H1 (cell line): ENCODE results near the gene TIMM22. TPM values are rescaled to one million over a fixed set of nuclear protein-coding genes. Genes with fewer than 3 reads are reported as not detected.

ENCODE experiments used
- CTCF ChIA-PET: fragments of 300-600 bp; sonication (Branson Sonifier 250); formaldehyde crosslinking; loops from one replicate; lab custom pipeline; 2021; ENCODE audit not compliant: partially characterized antibody; lab: Charles Lee
- POLR2A ChIA-PET: fragments of 300-600 bp; sonication (Branson Sonifier 250); formaldehyde crosslinking; loops from one replicate; lab custom pipeline; 2021; ENCODE audit warnings: inconsistent platforms; ENCODE audit not compliant: partially characterized antibody; lab: Charles Lee
- DNase-seq, 2 experiments: peaks; one replicate each; pipeline versions ENCODE4 v3.0.0 to v3.0.0-alpha.2; 2010 to 2022; ENCODE audit warnings: low spot score in 2 of 2, low read depth in 1 of 2, mixed read lengths in 1 of 2
- FAIRE-seq: peaks from 2 replicates; lab custom pipeline; 2011; peaks lifted over from hg19 to GRCh38; lab: Jason Lieb, UNC
- H2AFZ ChIP-seq: 2 replicates; pipeline ENCODE4 v1.8.1; 2012; ENCODE audit warnings: low read length, inconsistent platforms
- H2AK5ac ChIP-seq: 2 replicates; pipeline ENCODE4 v1.6.1; 2013; ENCODE audit warnings: low read depth, low read length
- H2BK120ac ChIP-seq: replicated peaks from 2 replicates; pipeline ENCODE3; 2013; ENCODE audit warnings: low read depth, low read length, inconsistent platforms
- H2BK12ac ChIP-seq: 2 replicates; pipeline ENCODE4 v1.6.1; 2013; ENCODE audit warnings: low read depth, low read length
- H2BK15ac ChIP-seq: 2 replicates; pipeline ENCODE4 v1.6.1; 2013; ENCODE audit warnings: low read length
- H2BK20ac ChIP-seq: 2 replicates; pipeline ENCODE4 v1.6.1; 2013; ENCODE audit warnings: low read length
- H2BK5ac ChIP-seq: 2 replicates; pipeline ENCODE4 v1.6.1; 2013; ENCODE audit warnings: low read depth, low read length
- H3K14ac ChIP-seq: 2 replicates; pipeline ENCODE4 v1.6.1; 2013; ENCODE audit warnings: inconsistent platforms; ENCODE audit not compliant: insufficient read length
- H3K18ac ChIP-seq: 2 replicates; pipeline ENCODE4 v1.6.1; 2013; ENCODE audit warnings: low read length; ENCODE audit errors: extremely low read depth
- H3K23ac ChIP-seq: 2 replicates; pipeline ENCODE4 v1.6.1; 2013; ENCODE audit warnings: inconsistent platforms; ENCODE audit not compliant: insufficient read length
- H3K23me2 ChIP-seq: 2 replicates; pipeline ENCODE4 v1.6.1; 2013; ENCODE audit warnings: low read depth, low read length
- H3K27ac ChIP-seq: 2 replicates; pipeline ENCODE4 v1.6.1; 2011; ENCODE audit warnings: low read depth, low read length, inconsistent platforms
- H3K27me3 ChIP-seq, 4 experiments: replicated peaks in 1 of 4; 1 replicate in 1 of 4; 2 replicates in 3 of 4; pipeline versions ENCODE4 v1.6.1 to v1.8.1; 2011 to 2013; ENCODE audit warnings: low read length in 3 of 4, mild to moderate bottlenecking in 3 of 4, inconsistent platforms in 2 of 4, mixed read lengths in 2 of 4, moderate library complexity in 1 of 4; ENCODE audit not compliant: control insufficient read depth in 3 of 4, insufficient read depth in 3 of 4; ENCODE audit errors: extremely low read depth in 1 of 4
- H3K36me3 ChIP-seq, 4 experiments: 2 replicates each; pipeline versions ENCODE4 v1.6.1 to v1.8.1; 2011 to 2013; ENCODE audit warnings: mild to moderate bottlenecking in 4 of 4, low read length in 3 of 4, moderate library complexity in 2 of 4, control low read depth in 1 of 4, inconsistent platforms in 1 of 4; ENCODE audit not compliant: insufficient read depth in 4 of 4, control insufficient read depth in 2 of 4
- H3K4ac ChIP-seq: replicated peaks from 2 replicates; pipeline ENCODE3; 2013; ENCODE audit warnings: low read length, low read depth, mixed read lengths, inconsistent platforms; ENCODE audit not compliant: insufficient read length
- H3K4me1 ChIP-seq, 4 experiments: replicated peaks in 1 of 4; 1 replicate in 1 of 4; 2 replicates in 3 of 4; pipeline versions ENCODE4 v1.6.1 to v1.8.1; 2011 to 2013; ENCODE audit warnings: low read length in 3 of 4, inconsistent platforms in 2 of 4, mixed read lengths in 1 of 4; ENCODE audit not compliant: insufficient read depth in 4 of 4, control insufficient read depth in 3 of 4
- H3K4me2 ChIP-seq, 2 experiments: 2 replicates each; pipeline versions ENCODE4 v1.6.1 to v1.8.1; 2011 to 2013; ENCODE audit warnings: low read depth in 2 of 2, low read length in 2 of 2, control low read depth in 1 of 2, inconsistent platforms in 1 of 2, mild to moderate bottlenecking in 1 of 2; ENCODE audit not compliant: insufficient read depth in 1 of 2
- H3K4me3 ChIP-seq, 4 experiments: fragments of 200-600, 300-600 bp in 1 of 4; sonication (generic), shearing (Covaris generic), sonication (Bioruptor Twin) in 1 of 4; 2 replicates each; pipeline versions ENCODE4 v1.5.1 to v1.8.1; 2011 to 2016; ENCODE audit warnings: low read length in 4 of 4, low read depth in 3 of 4, control low read depth in 2 of 4, inconsistent platforms in 2 of 4, mild to moderate bottlenecking in 2 of 4, mixed read lengths in 1 of 4, moderate library complexity in 1 of 4; ENCODE audit not compliant: insufficient read depth in 2 of 4; ENCODE audit errors: extremely low read depth in 1 of 4
- H3K56ac ChIP-seq: replicated peaks from 2 replicates; pipeline ENCODE3; 2013; ENCODE audit warnings: low read depth, mild to moderate bottlenecking, mixed read lengths, low read length, inconsistent platforms; ENCODE audit not compliant: insufficient read length
- H3K79me1 ChIP-seq: 2 replicates; pipeline ENCODE4 v1.6.1; 2013; ENCODE audit warnings: low read depth, low read length, control low read depth
- H3K79me2 ChIP-seq, 2 experiments: 2 replicates each; pipeline versions ENCODE4 v1.6.1 to v1.8.1; 2012 to 2013; ENCODE audit warnings: low read length in 2 of 2, mild to moderate bottlenecking in 2 of 2, inconsistent platforms in 1 of 2; ENCODE audit not compliant: insufficient read depth in 2 of 2, control insufficient read depth in 1 of 2
- H3K9ac ChIP-seq, 4 experiments: replicated peaks in 1 of 4; 1 replicate in 1 of 4; 2 replicates in 3 of 4; pipeline versions ENCODE4 v1.6.1 to v1.8.1; 2011 to 2013; ENCODE audit warnings: low read depth in 3 of 4, low read length in 3 of 4, control low read depth in 2 of 4, mild to moderate bottlenecking in 2 of 4, moderate library complexity in 2 of 4, inconsistent platforms in 1 of 4; ENCODE audit errors: extremely low read depth in 1 of 4
- H3K9me3 ChIP-seq, 2 experiments: 2 replicates each; pipeline versions ENCODE4 v1.6.1 to v1.8.1; 2012 to 2013; ENCODE audit warnings: mild to moderate bottlenecking in 2 of 2, moderate library complexity in 2 of 2, control low read depth in 1 of 2, inconsistent platforms in 1 of 2, low read depth in 1 of 2, low read length in 1 of 2, mixed read lengths in 1 of 2; ENCODE audit not compliant: insufficient read depth in 2 of 2
- H4K20me1 ChIP-seq, 2 experiments: replicated peaks in 1 of 2; 2 replicates each; pipeline versions ENCODE3 to v1.8.1; 2011 to 2013; ENCODE audit warnings: inconsistent platforms in 2 of 2, low read length in 2 of 2, mild to moderate bottlenecking in 1 of 2; ENCODE audit not compliant: insufficient read depth in 2 of 2, control insufficient read depth in 1 of 2
- H4K5ac ChIP-seq: 2 replicates; pipeline ENCODE4 v1.6.1; 2013; ENCODE audit warnings: low read length, low read depth, mixed read lengths, inconsistent platforms; ENCODE audit not compliant: insufficient read length
- H4K8ac ChIP-seq: 2 replicates; pipeline ENCODE4 v1.8.0; 2013; ENCODE audit warnings: mild to moderate bottlenecking, moderate library complexity, low read length, inconsistent platforms; ENCODE audit not compliant: insufficient read depth; ENCODE audit errors: extremely low read depth
- H4K91ac ChIP-seq: replicated peaks from 2 replicates; pipeline ENCODE3; 2013; ENCODE audit warnings: low read length, mixed read lengths, inconsistent platforms; ENCODE audit not compliant: insufficient read length
- BACH1 ChIP-seq: IDR thresholded peaks from 2 replicates; pipeline ENCODE4 v1.6.1; 2012; ENCODE audit warnings: low read length, improper control_type of control experiment
- CHD1 ChIP-seq: IDR thresholded peaks from 2 replicates; pipeline ENCODE4 v1.6.1; 2012; ENCODE audit warnings: low read depth, low read length, improper control_type of control experiment
- CHD2 ChIP-seq: IDR thresholded peaks from 2 replicates; pipeline ENCODE4 v1.6.1; 2012; ENCODE audit warnings: low read length, improper control_type of control experiment
- GTF2F1 ChIP-seq: IDR thresholded peaks from 2 replicates; pipeline ENCODE4 v1.6.1; 2012; ENCODE audit warnings: low read depth, low read length, improper control_type of control experiment, borderline replicate concordance
- HDAC2 ChIP-seq, 2 experiments: fragments of 300-600 bp in 1 of 2; sonication (generic) in 1 of 2; IDR thresholded peaks; 2 replicates each; pipeline ENCODE4 v1.6.1; 2011 to 2012; ENCODE audit warnings: low read depth in 2 of 2, low read length in 2 of 2, mild to moderate bottlenecking in 2 of 2, moderate library complexity in 2 of 2, borderline replicate concordance in 1 of 2, inconsistent platforms in 1 of 2
- NRF1 ChIP-seq: IDR thresholded peaks from 2 replicates; pipeline ENCODE4 v1.6.1; 2011; ENCODE audit warnings: mild to moderate bottlenecking, low read depth, low read length, improper control_type of control experiment
- PHF8 ChIP-seq: fragments of 200-600 bp; sonication (generic); conservative IDR thresholded peaks from 2 replicates; pipeline ENCODE4 v1.7.1; 2012; ENCODE audit warnings: low read depth, mild to moderate bottlenecking, inconsistent platforms, low read length, moderate library complexity
- POLR2AphosphoS5 ChIP-seq: IDR thresholded peaks from 2 replicates; pipeline ENCODE4 v1.6.1; 2011; ENCODE audit warnings: low read depth, low read length
- RBBP5 ChIP-seq: IDR thresholded peaks from 2 replicates; pipeline ENCODE4 v1.7.1; 2012; ENCODE audit warnings: low read depth, mild to moderate bottlenecking, inconsistent platforms, low read length, moderate library complexity, borderline replicate concordance
- SP2 ChIP-seq: IDR thresholded peaks from 2 replicates; pipeline ENCODE4 v1.6.1; 2012; ENCODE audit warnings: mild to moderate bottlenecking, low read length, inconsistent platforms
- SUZ12 ChIP-seq: fragments of 200-600 bp; sonication (generic); IDR thresholded peaks from 2 replicates; pipeline ENCODE4 v1.6.1; 2012; ENCODE audit warnings: mild to moderate bottlenecking, inconsistent platforms, low read length, moderate library complexity, mixed read lengths
- WGBS, 2 experiments: shearing (Covaris generic) in 1 of 2; methylation state at CpG; one replicate each; pipeline versions ENCODE4 v1.1.6 to v1.1.7; 2013 to 2015; ENCODE audit warnings: low lambda C conversion rate in 2 of 2, mixed read lengths in 2 of 2, inconsistent platforms in 1 of 2, low coverage in 1 of 2, missing lambda C conversion rate in 1 of 2; ENCODE audit not compliant: insufficient replicate concordance in 2 of 2, insufficient coverage in 1 of 2, insufficient read length in 1 of 2; ENCODE audit errors: extremely low coverage in 1 of 2, missing lambda C conversion rate in 1 of 2; 5-methylcytosine and 5-hydroxymethylcytosine counted together
- polyA plus RNA-seq, 7 experiments: library from polyadenylated mRNA; depleted of rRNA in 3 of 7; stranded (reverse) in 5 of 7; unstranded in 2 of 7; fragments of >200 nt in 5 of 7; fragments of 200-250 nt in 2 of 7; gene quantifications; 1 replicate in 5 of 7; 2 replicates in 1 of 7; 4 replicates in 1 of 7; pipeline versions ENCODE4 v1.2.1 to v1.2.3, GENCODE V29; 2011 to 2013; ENCODE audit warnings: missing spikeins in 2 of 7, mixed read lengths in 2 of 7
- total RNA-seq: library from RNA; stranded (reverse); fragmentation: NEBNext Ultra II Directional; extraction: Animal tissue kit (Norgen Biotek cat#: 25700); gene quantifications from 2 replicates; pipeline ENCODE4 v1.2.1, GENCODE V29; 2021

TIMM22 gene
- total and polyA plus RNA-seq, 2 of the 8 experiments (the other 6 are each of a cell fraction or from before 2014, with no cell fraction given), result 13.8 to 17.4 TPM

DNA sequence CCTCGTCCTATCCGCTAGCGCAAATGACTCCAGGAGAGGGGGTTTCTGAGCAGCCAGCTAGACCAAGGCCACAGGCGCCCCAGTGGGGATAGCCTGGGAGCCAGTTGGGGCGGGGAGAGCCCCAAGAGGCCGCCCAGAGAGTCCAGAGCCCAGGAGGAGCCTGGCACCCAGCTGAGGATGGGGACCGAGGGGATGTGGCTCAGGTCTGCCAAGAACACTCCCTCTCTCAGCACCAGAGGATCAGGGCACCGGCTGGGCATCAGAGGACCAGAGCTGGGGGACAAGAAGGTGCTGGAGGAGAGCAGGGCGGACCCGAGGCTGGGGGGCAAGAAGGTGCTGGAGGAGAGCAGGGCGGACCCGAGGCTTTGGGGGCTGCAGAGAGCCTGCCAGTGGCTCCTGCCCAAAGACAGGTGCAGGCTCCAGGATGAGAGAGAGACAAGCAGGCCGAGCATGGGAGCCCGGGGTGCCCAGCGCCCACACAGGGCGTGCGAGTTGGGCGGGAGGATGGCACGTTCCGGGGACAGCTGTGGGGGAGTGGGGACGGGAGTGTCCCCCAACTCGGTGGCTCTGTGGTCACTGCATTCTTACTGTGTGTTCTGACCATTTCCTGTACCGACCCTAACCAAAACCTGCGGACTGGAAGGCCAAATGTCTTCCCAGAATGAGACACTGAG lies 39.4 kb downstream of the TIMM22 start:
- no peaks in the 10 kb centered on the region for H3K9me3 ChIP-seq
- no peak overlapping the region; the same call in 1 of the 2 replicates for H3K18ac ChIP-seq
- no peak overlapping the region for H3K23ac ChIP-seq
- ChIA-PET POLR2A (no interaction called here), CTCF (interaction anchor here (1.0 to 6.3 kb wide), 3 partner anchors 10 to 37 kb away, joined by 3 to 41 read pairs (median 5); no protein-coding TSS in a partner anchor)
- H3K4ac ChIP-seq, result no peak overlapping the region
- no peak overlapping the region for H4K91ac ChIP-seq
- H3K9ac ChIP-seq, result no peak overlapping the region
- no peaks in the 10 kb centered on the region; a peak in 1 of 8 replicates for H3K36me3 ChIP-seq
- no peak overlapping the region for H2BK12ac ChIP-seq
- no peak for DNase-seq
- no peaks in the 10 kb centered on the region for H3K79me2 ChIP-seq
- H2BK20ac ChIP-seq, result no peak overlapping the region
- H2BK120ac ChIP-seq, result no peak overlapping the region
- no peak overlapping the region for H2AFZ ChIP-seq
- peaks cover 3% of the 10 kb centered on the region; the same call in 1 of the 2 replicates for H3K23me2 ChIP-seq
- no peak overlapping the region; the same call in 1 of the 2 replicates for H4K8ac ChIP-seq
- peaks cover 0 to 12% (median 5%) of the 10 kb centered on the region in 4 experiments; a peak in 5 of 7 replicates for H3K27me3 ChIP-seq
- no peak overlapping the region for H3K4me2 ChIP-seq
- peaks cover 6 to 9% of the 10 kb centered on the region in 2 experiments for H4K20me1 ChIP-seq
- no peak overlapping the region for H2BK5ac ChIP-seq
- no peak overlapping the region for H4K5ac ChIP-seq
- no peaks in the 10 kb centered on the region for H3K79me1 ChIP-seq
- H3K14ac ChIP-seq, result no peak overlapping the region
- 82% methylated on average over 24 of the region's 24 CpGs; no CpG with 5 or more reads in 1 of the 2 experiments for WGBS, 2 experiments
- H2AK5ac ChIP-seq, result no peak overlapping the region
- H3K56ac ChIP-seq, result no peak overlapping the region
- H2BK15ac ChIP-seq, result no peak overlapping the region
- no peak overlapping the region for H3K27ac ChIP-seq
- FAIRE-seq, result no peak
- H3K4me3 ChIP-seq, result no peak overlapping the region
- peaks cover 0 to 16% (median 8%) of the 10 kb centered on the region in 4 experiments; a peak in 6 of 7 replicates for H3K4me1 ChIP-seq
- TF ChIP-seq BACH1 (no peak), RBBP5 (no peak), CHD1 (no peak), SP2 (no peak), HDAC2 (IDR thresholded peaks at IDR 0.05; ENCODE audit: borderline replicate concordance in 1 of 2, low read depth in 2 of 2, low read length in 2 of 2) (no peak), NRF1 (no peak), GTF2F1 (no peak), SUZ12 (no peak), PHF8 (no peak), CHD2 (no peak), POLR2AphosphoS5 (no peak)
